Urothelium cell line (cell line): ENCODE results near the gene IQCH.

Source experiments
- DNase-seq: peaks from one replicate; pipeline ENCODE4 v3.0.0; 2011; ENCODE audit warnings: low spot score, mixed read lengths
- FAIRE-seq: peaks from 2 replicates; lab custom pipeline; 2011; peaks lifted over from hg19 to GRCh38; lab: Jason Lieb, UNC

Gene IQCH

GRCh38 chr15:67521029-67521782 is 266.6 kb downstream of the IQCH start, which contains the start of gene C15orf61:
C15orf61 (plus strand) TSS chr15:67521131; CDS start chr15:67521249, 118 bp downstream.
- DNase-seq (peak; percentile 98), FAIRE-seq (peak; percentile 92)

- FAIRE-seq (no peak), DNase-seq (no peak)
Measured at GRCh38 chr15:67521783-67522568, 267.4 kb downstream of the IQCH start.

- FAIRE-seq (no peak), DNase-seq (no peak)
Measured at GRCh38 chr15:67523330-67523729, 268.7 kb downstream of the IQCH start.

- DNase-seq = no peak
- FAIRE-seq = no peak
Measured at GRCh38 chr15:67524235-67524634, 269.6 kb downstream of the IQCH start.

- DNase-seq = no peak
- no peak for FAIRE-seq
Measured at GRCh38 chr15:67528513-67528912, 273.9 kb downstream of the IQCH start.

GRCh38 chr15:67531379-67531914 is 276.9 kb downstream of the IQCH start:
- no peak for DNase-seq
- FAIRE-seq = no peak

GRCh38 chr15:67533873-67534272 is 279.3 kb downstream of the IQCH start:
- no peak for DNase-seq
- FAIRE-seq = no peak

- no peak for DNase-seq
- no peak for FAIRE-seq
Measured at GRCh38 chr15:67534360-67534759, 279.8 kb downstream of the IQCH start.

- DNase-seq (no peak), FAIRE-seq (peak; percentile 55)
Measured at GRCh38 chr15:67537771-67538170, 283.2 kb downstream of the IQCH start.

GRCh38 chr15:67542420-67543347 is 288.1 kb downstream of the IQCH start, which contains the start of gene MAP2K5:
MAP2K5 (plus strand) TSS chr15:67542703; CDS start chr15:67543336, 633 bp downstream.
- peak; percentile 94 for DNase-seq

GRCh38 chr15:67543348-67543718 is 288.7 kb downstream of the IQCH start:
- DNase-seq = peak; percentile 23
- peak; percentile 9 for FAIRE-seq

More at GRCh38 chr15:67542420-67543347, 288.1 kb downstream of the IQCH start, which contains the start of gene MAP2K5:
- FAIRE-seq = no peak

- DNase-seq (no peak), FAIRE-seq (no peak)
Measured at GRCh38 chr15:67544475-67544874, 289.9 kb downstream of the IQCH start.

GRCh38 chr15:67545864-67546263 is 291.3 kb downstream of the IQCH start:
- FAIRE-seq = no peak

GRCh38 chr15:67547064-67547463 is 292.5 kb downstream of the IQCH start:
- no peak for FAIRE-seq
- DNase-seq = no peak

More at GRCh38 chr15:67545864-67546263, 291.3 kb downstream of the IQCH start:
- DNase-seq = no peak

GRCh38 chr15:67547836-67548235 is 293.2 kb downstream of the IQCH start:
- DNase-seq = no peak
- no peak for FAIRE-seq

- DNase-seq = no peak
- FAIRE-seq = no peak
Measured at GRCh38 chr15:67548236-67548852, 293.8 kb downstream of the IQCH start.

- FAIRE-seq (no peak), DNase-seq (no peak)
Measured at GRCh38 chr15:67548862-67549651, 294.5 kb downstream of the IQCH start.

- no peak for DNase-seq
- FAIRE-seq = no peak
Measured at GRCh38 chr15:67549736-67550135, 295.1 kb downstream of the IQCH start.

GRCh38 chr15:67550522-67550921 is 295.9 kb downstream of the IQCH start:
- no peak for FAIRE-seq
- peak; percentile 16 for DNase-seq
